ENCODE measurements around the gene WDR38. TPM values are rescaled to one million over a fixed set of nuclear protein-coding genes. Genes with fewer than 3 reads are reported as not detected.
A peak's percentile ranks its signal among the peaks of the same experiment; 100 is the strongest.

WDR38 gene
- total and polyA plus RNA-seq, 2 of the 13 experiments (the other 11 are each of a cell fraction or from before 2014, with no cell fraction given), result not detected

DNA sequence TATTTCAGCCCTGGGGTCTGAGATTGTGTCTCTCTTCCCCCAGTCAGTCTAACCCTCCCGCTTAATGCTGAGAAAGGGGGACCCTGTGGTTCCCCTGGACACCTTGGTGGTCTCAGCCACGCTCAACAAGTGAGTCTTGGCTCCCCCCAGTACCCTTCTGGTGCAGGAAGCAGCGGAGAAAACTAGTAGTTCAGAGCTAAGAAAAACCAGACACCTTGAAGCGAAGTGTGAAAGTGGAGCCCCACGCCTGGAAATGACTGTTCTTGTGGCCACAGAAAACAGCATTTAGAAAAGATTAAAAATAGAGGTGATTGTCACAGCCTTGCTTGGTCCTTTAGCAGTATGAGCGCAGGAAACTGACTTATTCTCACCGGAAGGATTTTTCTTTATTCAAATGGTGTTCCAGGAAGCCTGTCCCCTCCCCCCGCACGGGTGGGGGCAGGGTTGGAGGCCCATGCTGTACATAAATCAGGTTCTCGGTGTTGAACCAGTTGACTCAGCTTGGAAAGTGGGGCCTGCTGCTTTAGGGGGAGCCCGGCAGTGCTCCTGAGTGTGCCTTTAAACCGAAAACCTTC is 16.8 kb downstream of the WDR38 start (continued):
- TF ChIP-seq, protein P1, sequence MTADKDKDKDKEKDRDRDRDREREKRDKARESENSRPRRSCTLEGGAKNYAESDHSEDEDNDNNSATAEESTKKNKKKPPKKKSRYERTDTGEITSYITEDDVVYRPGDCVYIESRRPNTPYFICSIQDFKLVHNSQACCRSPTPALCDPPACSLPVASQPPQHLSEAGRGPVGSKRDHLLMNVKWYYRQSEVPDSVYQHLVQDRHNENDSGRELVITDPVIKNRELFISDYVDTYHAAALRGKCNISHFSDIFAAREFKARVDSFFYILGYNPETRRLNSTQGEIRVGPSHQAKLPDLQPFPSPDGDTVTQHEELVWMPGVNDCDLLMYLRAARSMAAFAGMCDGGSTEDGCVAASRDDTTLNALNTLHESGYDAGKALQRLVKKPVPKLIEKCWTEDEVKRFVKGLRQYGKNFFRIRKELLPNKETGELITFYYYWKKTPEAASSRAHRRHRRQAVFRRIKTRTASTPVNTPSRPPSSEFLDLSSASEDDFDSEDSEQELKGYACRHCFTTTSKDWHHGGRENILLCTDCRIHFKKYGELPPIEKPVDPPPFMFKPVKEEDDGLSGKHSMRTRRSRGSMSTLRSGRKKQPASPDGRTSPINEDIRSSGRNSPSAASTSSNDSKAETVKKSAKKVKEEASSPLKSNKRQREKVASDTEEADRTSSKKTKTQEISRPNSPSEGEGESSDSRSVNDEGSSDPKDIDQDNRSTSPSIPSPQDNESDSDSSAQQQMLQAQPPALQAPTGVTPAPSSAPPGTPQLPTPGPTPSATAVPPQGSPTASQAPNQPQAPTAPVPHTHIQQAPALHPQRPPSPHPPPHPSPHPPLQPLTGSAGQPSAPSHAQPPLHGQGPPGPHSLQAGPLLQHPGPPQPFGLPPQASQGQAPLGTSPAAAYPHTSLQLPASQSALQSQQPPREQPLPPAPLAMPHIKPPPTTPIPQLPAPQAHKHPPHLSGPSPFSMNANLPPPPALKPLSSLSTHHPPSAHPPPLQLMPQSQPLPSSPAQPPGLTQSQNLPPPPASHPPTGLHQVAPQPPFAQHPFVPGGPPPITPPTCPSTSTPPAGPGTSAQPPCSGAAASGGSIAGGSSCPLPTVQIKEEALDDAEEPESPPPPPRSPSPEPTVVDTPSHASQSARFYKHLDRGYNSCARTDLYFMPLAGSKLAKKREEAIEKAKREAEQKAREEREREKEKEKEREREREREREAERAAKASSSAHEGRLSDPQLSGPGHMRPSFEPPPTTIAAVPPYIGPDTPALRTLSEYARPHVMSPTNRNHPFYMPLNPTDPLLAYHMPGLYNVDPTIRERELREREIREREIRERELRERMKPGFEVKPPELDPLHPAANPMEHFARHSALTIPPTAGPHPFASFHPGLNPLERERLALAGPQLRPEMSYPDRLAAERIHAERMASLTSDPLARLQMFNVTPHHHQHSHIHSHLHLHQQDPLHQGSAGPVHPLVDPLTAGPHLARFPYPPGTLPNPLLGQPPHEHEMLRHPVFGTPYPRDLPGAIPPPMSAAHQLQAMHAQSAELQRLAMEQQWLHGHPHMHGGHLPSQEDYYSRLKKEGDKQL (CRISPR knock-in tag; IDR thresholded peaks at IDR 0.05; ENCODE audit: low read depth), result no peak
- TF ChIP-seq EHMT2 (IDR thresholded peaks at IDR 0.05; ENCODE audit: borderline replicate concordance, low read depth, low read length) (no peak), POLR2AphosphoS5 (IDR thresholded peaks at IDR 0.05; ENCODE audit: low read depth, low read length) (0 out of 2 replicates have a peak, but pooled peaks have one; percentile 20), KDM5B (CRISPR knock-in tag; IDR thresholded peaks at IDR 0.05; ENCODE audit: borderline replicate concordance) (0 out of 2 replicates have a peak, but pooled peaks have one; percentile 39), RBM39 (IDR thresholded peaks at IDR 0.05; ENCODE audit: low read depth, low read length, poor library complexity, severe bottlenecking) (no peak), ETV5 (CRISPR knock-in tag; IDR thresholded peaks at IDR 0.05; ENCODE audit: borderline replicate concordance) (peak; percentile 73; the same call in 1 of the 2 replicates), AKAP8 (CRISPR knock-in tag; IDR thresholded peaks at IDR 0.05) (no peak), GATAD2A (CRISPR knock-in tag; IDR thresholded peaks at IDR 0.05) (peak; percentile 28; the same call in 1 of the 2 replicates), ZNF563 (CRISPR knock-in tag; IDR thresholded peaks at IDR 0.05) (no peak), HOXA3 (CRISPR knock-in tag; IDR thresholded peaks at IDR 0.05) (no peak), ZNF607 (CRISPR knock-in tag; IDR thresholded peaks at IDR 0.05; ENCODE audit: borderline replicate concordance) (no peak; the same call in 1 of the 2 replicates), GATAD1 (CRISPR knock-in tag; IDR thresholded peaks at IDR 0.05) (peak; percentile 74), PHF20 (CRISPR knock-in tag; IDR thresholded peaks at IDR 0.05) (no peak), NCOA2 (CRISPR knock-in tag; IDR thresholded peaks at IDR 0.05) (peak; percentile 21; the same call in 1 of the 2 replicates)
- TF ChIP-seq, protein P2, sequence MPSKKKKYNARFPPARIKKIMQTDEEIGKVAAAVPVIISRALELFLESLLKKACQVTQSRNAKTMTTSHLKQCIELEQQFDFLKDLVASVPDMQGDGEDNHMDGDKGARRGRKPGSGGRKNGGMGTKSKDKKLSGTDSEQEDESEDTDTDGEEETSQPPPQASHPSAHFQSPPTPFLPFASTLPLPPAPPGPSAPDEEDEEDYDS (CRISPR knock-in tag; IDR thresholded peaks at IDR 0.05), result peak; percentile 68
- TF ChIP-seq, protein P3, sequence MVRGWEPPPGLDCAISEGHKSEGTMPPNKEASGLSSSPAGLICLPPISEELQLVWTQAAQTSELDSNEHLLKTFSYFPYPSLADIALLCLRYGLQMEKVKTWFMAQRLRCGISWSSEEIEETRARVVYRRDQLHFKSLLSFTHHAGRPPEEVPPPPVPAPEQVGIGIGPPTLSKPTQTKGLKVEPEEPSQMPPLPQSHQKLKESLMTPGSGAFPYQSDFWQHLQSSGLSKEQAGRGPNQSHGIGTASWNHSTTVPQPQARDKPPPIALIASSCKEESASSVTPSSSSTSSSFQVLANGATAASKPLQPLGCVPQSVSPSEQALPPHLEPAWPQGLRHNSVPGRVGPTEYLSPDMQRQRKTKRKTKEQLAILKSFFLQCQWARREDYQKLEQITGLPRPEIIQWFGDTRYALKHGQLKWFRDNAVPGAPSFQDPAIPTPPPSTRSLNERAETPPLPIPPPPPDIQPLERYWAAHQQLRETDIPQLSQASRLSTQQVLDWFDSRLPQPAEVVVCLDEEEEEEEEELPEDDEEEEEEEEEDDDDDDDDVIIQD (CRISPR knock-in tag; IDR thresholded peaks at IDR 0.05; ENCODE audit: low read depth), result 0 out of 2 replicates have a peak, but pooled peaks have one; percentile 14
- TF ChIP-seq, protein P4, sequence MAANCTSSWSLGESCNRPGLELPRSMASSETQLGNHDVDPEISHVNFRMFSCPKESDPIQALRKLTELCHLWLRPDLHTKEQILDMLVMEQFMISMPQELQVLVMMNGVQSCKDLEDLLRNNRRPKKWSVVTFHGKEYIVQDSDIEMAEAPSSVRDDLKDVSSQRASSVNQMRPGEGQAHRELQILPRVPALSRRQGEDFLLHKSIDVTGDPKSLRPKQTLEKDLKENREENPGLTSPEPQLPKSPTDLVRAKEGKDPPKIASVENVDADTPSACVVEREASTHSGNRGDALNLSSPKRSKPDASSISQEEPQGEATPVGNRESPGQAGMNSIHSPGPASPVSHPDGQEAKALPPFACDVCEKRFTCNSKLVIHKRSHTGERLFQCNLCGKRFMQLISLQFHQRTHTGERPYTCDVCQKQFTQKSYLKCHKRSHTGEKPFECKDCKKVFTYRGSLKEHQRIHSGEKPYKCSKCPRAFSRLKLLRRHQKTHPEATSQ (CRISPR knock-in tag; IDR thresholded peaks at IDR 0.05; ENCODE audit: borderline replicate concordance), result no peak
- TF ChIP-seq, protein P5, sequence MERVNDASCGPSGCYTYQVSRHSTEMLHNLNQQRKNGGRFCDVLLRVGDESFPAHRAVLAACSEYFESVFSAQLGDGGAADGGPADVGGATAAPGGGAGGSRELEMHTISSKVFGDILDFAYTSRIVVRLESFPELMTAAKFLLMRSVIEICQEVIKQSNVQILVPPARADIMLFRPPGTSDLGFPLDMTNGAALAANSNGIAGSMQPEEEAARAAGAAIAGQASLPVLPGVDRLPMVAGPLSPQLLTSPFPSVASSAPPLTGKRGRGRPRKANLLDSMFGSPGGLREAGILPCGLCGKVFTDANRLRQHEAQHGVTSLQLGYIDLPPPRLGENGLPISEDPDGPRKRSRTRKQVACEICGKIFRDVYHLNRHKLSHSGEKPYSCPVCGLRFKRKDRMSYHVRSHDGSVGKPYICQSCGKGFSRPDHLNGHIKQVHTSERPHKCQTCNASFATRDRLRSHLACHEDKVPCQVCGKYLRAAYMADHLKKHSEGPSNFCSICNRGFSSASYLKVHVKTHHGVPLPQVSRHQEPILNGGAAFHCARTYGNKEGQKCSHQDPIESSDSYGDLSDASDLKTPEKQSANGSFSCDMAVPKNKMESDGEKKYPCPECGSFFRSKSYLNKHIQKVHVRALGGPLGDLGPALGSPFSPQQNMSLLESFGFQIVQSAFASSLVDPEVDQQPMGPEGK (CRISPR knock-in tag; IDR thresholded peaks at IDR 0.05), result peak; percentile 84
